HG02759 (cell line): Measurements from ENCODE around the gene KCTD10.

Source experiments
- ATAC-seq: cut with Tn5 transposase; IDR thresholded peaks from one replicate; pipeline ENCODE4 v1.9.1; 2021; ENCODE audit warnings: mild to moderate bottlenecking, moderate library complexity; ENCODE audit not compliant: unreplicated experiment

Gene KCTD10

GRCh38 chr12:109477185-109477962 lies at the start of gene KCTD10, which contains the start of gene UBE3B:
Gene KCTD10, minus strand, starts transcription at chr12:109477300. Its CDS starts 38 bp downstream, at chr12:109477262.
Gene UBE3B, plus strand, starts transcription at chr12:109477634. Its CDS starts 5,918 bp downstream, at chr12:109483552.
- peak; percentile 94 for ATAC-seq

- ATAC-seq = no peak
These were observed 48.1 kb upstream of the KCTD10 start for GRCh38 chr12:109525279-109525585.

GRCh38 chr12:109524466-109525278 lies 47.6 kb upstream of the KCTD10 start:
- no peak for ATAC-seq

- no peak for ATAC-seq
These were observed 46.4 kb upstream of the KCTD10 start for GRCh38 chr12:109523504-109523903.

GRCh38 chr12:109523071-109523470 lies 46.0 kb upstream of the KCTD10 start:
- no peak for ATAC-seq

- no peak for ATAC-seq
These were observed 44.7 kb upstream of the KCTD10 start for GRCh38 chr12:109521831-109522230.

- ATAC-seq = no peak
These were observed 42.7 kb upstream of the KCTD10 start for GRCh38 chr12:109519787-109520186.

- ATAC-seq = no peak
These were observed 41.9 kb upstream of the KCTD10 start for GRCh38 chr12:109518820-109519665.

GRCh38 chr12:109517619-109518018 lies 40.5 kb upstream of the KCTD10 start:
- no peak for ATAC-seq

GRCh38 chr12:109513977-109514376 lies 36.9 kb upstream of the KCTD10 start:
- ATAC-seq = no peak

GRCh38 chr12:109513051-109513450 lies 36.0 kb upstream of the KCTD10 start:
- ATAC-seq = no peak

- ATAC-seq = no peak
These were observed 35.5 kb upstream of the KCTD10 start for GRCh38 chr12:109512608-109513007.

GRCh38 chr12:109510196-109510595 lies 33.1 kb upstream of the KCTD10 start:
- no peak for ATAC-seq

GRCh38 chr12:109504068-109504467 lies 27.0 kb upstream of the KCTD10 start:
- ATAC-seq = no peak

GRCh38 chr12:109503611-109504010 lies 26.5 kb upstream of the KCTD10 start:
- no peak for ATAC-seq

- ATAC-seq = no peak
These were observed 25.2 kb upstream of the KCTD10 start for GRCh38 chr12:109502332-109502731.

GRCh38 chr12:109501299-109501698 lies 24.2 kb upstream of the KCTD10 start:
- no peak for ATAC-seq

- no peak for ATAC-seq
These were observed 23.5 kb upstream of the KCTD10 start for GRCh38 chr12:109500406-109501185.

GRCh38 chr12:109497675-109498074 lies 20.6 kb upstream of the KCTD10 start:
- ATAC-seq = no peak

- no peak for ATAC-seq
These were observed 19.2 kb upstream of the KCTD10 start for GRCh38 chr12:109496306-109496705.
